PC-9 (cell line): ENCODE data around the gene CD48. TPM values are rescaled to one million over a fixed set of nuclear protein-coding genes. Genes with fewer than 3 reads are reported as not detected.

ENCODE experiments used
- BruUV-seq: library from RNA; stranded (reverse); fragments of 400-500 nt; replicated peaks from 2 replicates; lab custom pipeline; 2021; lab: Mats Ljungman, UMichigan
- CTCF ChIA-PET: fragments of 300-600 bp; sonication (Branson Sonifier 250); formaldehyde crosslinking; loops from one replicate; lab custom pipeline; 2022; ENCODE audit warnings: antibody characterized with exemption; lab: Charles Lee
- POLR2A ChIA-PET: fragments of 300-600 bp; sonication (Branson Sonifier 250); formaldehyde crosslinking; loops from one replicate; lab custom pipeline; 2022; ENCODE audit warnings: antibody characterized with exemption; ENCODE audit not compliant: unreplicated experiment; lab: Charles Lee
- DNase-seq, 2 experiments: peaks; one replicate each; pipeline versions ENCODE4 v3.0.0 to v3.0.0-alpha.2; 2015 to 2022; ENCODE audit warnings: mixed read lengths in 1 of 2
- H2AFZ ChIP-seq: fragments of 200-600 bp; sonication (generic); 2 replicates; pipeline ENCODE4 v1.8.1; 2017; ENCODE audit warnings: antibody characterized with exemption
- H3F3A ChIP-seq: fragments of 200-600 bp; sonication (generic); 2 replicates; pipeline ENCODE4 v1.8.1; 2017; ENCODE audit warnings: antibody characterized with exemption, mild to moderate bottlenecking, low read depth; ENCODE audit not compliant: insufficient read depth
- H3K27ac ChIP-seq: fragments of 200-600 bp; sonication (generic); 2 replicates; pipeline ENCODE4 v1.6.1; 2016; ENCODE audit warnings: mixed run types
- H3K27me3 ChIP-seq: fragments of 200-600 bp; sonication (generic); 2 replicates; pipeline ENCODE4 v1.6.1; 2016; ENCODE audit warnings: low read depth, mixed run types; ENCODE audit not compliant: insufficient read depth
- H3K36me3 ChIP-seq: fragments of 200-600 bp; sonication (generic); 2 replicates; pipeline ENCODE4 v1.6.1; 2016; ENCODE audit warnings: low read depth, mixed run types
- H3K4me1 ChIP-seq: fragments of 200-600 bp; sonication (generic); replicated peaks from 2 replicates; pipeline ENCODE4 v1.6.1; 2016; ENCODE audit warnings: mixed run types; ENCODE audit not compliant: insufficient read depth
- H3K4me2 ChIP-seq: fragments of 200-600 bp; sonication (generic); 2 replicates; pipeline ENCODE4 v1.6.1; 2017; ENCODE audit warnings: mixed run types
- H3K4me3 ChIP-seq: fragments of 200-600 bp; sonication (generic); 2 replicates; pipeline ENCODE4 v1.6.1; 2016; ENCODE audit warnings: mixed run types
- H3K79me2 ChIP-seq: fragments of 200-600 bp; sonication (generic); 2 replicates; pipeline ENCODE4 v1.6.1; 2017; ENCODE audit warnings: low read depth, mixed run types
- H3K9me2 ChIP-seq: fragments of 200-600 bp; sonication (generic); 2 replicates; pipeline ENCODE4 v1.8.1; 2017; ENCODE audit warnings: mild to moderate bottlenecking; ENCODE audit not compliant: insufficient read depth
- H3K9me3 ChIP-seq: fragments of 200-600 bp; sonication (generic); 2 replicates; pipeline ENCODE4 v1.8.1; 2016; ENCODE audit warnings: low read depth; ENCODE audit not compliant: insufficient read depth
- H4K20me1 ChIP-seq: fragments of 200-600 bp; sonication (generic); 2 replicates; pipeline ENCODE4 v1.8.1; 2017; ENCODE audit not compliant: insufficient read depth
- CTCF ChIP-seq: fragments of 200-600 bp; sonication (generic); conservative IDR thresholded peaks from 2 replicates; pipeline ENCODE4 v1.6.1; 2017; ENCODE audit warnings: mixed run types, antibody characterized with exemption, mild to moderate bottlenecking, moderate library complexity
- EZH2 ChIP-seq: fragments of 200-600 bp; sonication (generic); IDR thresholded peaks from 2 replicates; pipeline ENCODE4 v1.8.0; 2017; ENCODE audit warnings: antibody characterized with exemption, low read depth
- intact Hi-C: fragments of 100-400 bp; cut with micrococcal nuclease; formaldehyde crosslinking; loops from one replicate; pipeline ENCODE4 v1.10.0; 2022; ENCODE audit not compliant: unreplicated experiment
- total RNA-seq: library from RNA; stranded (reverse); gene quantifications from 2 replicates; pipeline ENCODE4 v1.2.3, GENCODE V29; 2021

The CD48 gene
- total RNA-seq, 1 experiment from 2014 or later, result not detected

DNA sequence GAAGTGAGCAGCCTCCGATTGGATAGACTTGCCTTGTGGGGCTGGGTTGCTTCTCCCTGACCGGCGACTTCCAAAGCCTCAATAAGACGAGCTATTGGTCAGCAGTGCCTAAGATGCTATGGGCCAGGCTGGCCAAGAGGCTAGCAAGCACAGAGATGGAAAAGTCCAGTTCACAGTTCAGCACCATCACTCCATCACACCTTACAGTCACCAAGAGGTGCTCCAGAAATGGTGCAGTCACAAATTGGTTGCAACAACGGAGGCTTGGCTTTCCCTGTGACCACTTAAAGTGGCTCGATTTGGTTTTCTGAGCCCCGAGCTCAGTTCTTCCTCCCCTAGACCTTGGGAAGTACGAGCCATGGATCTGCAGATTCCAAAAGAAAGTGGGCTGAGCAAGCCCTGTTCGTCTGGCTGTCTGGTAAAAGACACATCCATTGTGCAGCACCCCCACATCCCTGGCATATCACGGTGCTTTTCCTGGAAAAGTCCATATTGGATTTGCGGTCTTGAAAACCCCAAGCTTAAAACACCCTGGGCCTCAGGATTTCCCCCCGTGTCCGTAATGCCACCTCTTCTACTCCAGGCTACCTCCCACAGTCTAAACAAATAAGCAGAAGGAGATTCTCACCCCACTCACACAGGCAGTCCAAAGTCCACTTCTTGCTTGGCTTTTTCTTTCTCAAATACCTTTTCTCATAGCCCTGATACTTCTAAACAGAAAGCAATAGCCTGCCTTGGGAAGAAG, 66.1 kb downstream of the CD48 start:
- no peaks in the 10 kb centered on the region for H3F3A ChIP-seq
- H3K4me3 ChIP-seq, result no peak overlapping the region
- no peaks in the 10 kb centered on the region for H3K79me2 ChIP-seq
- intact Hi-C loops, result no loop called here
- no peak for DNase-seq
- H3K9me2 ChIP-seq, result no peaks in the 10 kb centered on the region; the same call in 1 of the 2 replicates
- no TSS peak for BruUV-seq
- CTCF ChIA-PET, result no interaction called here
- no peaks in the 10 kb centered on the region for H3K36me3 ChIP-seq
- TF ChIP-seq CTCF, result no peak
- no peak for TF ChIP-seq EZH2
- H4K20me1 ChIP-seq, result no peaks in the 10 kb centered on the region
- H3K4me1 ChIP-seq, result no peaks in the 10 kb centered on the region
- POLR2A ChIA-PET, result no interaction called here
- H3K27me3 ChIP-seq, result peaks cover 54% of the 10 kb centered on the region
- H2AFZ ChIP-seq, result no peak overlapping the region
- no peak overlapping the region for H3K27ac ChIP-seq
- H3K4me2 ChIP-seq, result no peak overlapping the region
- H3K9me3 ChIP-seq, result no peaks in the 10 kb centered on the region

DNA sequence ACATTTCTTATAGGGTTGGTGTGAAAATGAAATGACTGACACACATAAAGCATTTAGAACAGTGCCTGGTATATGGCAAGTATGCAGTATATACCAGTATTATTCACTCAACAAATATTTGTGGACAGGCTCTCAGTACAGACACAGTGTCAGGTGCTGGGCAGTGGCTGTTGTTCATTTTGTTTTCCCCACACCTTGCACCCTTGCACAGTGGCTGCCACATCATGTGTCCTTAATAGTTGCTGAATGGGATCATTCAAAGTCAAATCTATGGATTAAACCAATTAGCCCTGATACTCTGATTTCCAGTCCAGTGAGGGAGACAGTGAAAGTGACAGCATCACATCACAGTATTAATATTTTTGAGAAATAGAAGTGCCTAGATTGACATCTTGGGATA, 67.2 kb downstream of the CD48 start:
- Histone ChIP-seq H2AFZ (no peak overlapping the region), H3K9me3 (no peaks in the 10 kb centered on the region), H3K79me2 (no peaks in the 10 kb centered on the region), H3K27ac (no peak overlapping the region), H3K4me3 (no peak overlapping the region), H3K4me2 (no peak overlapping the region), H3K9me2 (no peaks in the 10 kb centered on the region; the same call in 1 of the 2 replicates), H3K4me1 (no peaks in the 10 kb centered on the region), H4K20me1 (no peaks in the 10 kb centered on the region), H3F3A (no peaks in the 10 kb centered on the region), H3K36me3 (no peaks in the 10 kb centered on the region), H3K27me3 (peaks cover 56% of the 10 kb centered on the region)
- POLR2A ChIA-PET, result no interaction called here
- no TSS peak for BruUV-seq
- CTCF ChIA-PET, result no interaction called here
- DNase-seq, result no peak
- TF ChIP-seq CTCF, result no peak
- no peak for TF ChIP-seq EZH2
- intact Hi-C loops, result no loop called here

GRCh38 chr1:160643138-160643537, 68.5 kb downstream of the CD48 start:
- Histone ChIP-seq H2AFZ (no peak overlapping the region), H3K4me3 (no peak overlapping the region), H3K79me2 (no peaks in the 10 kb centered on the region), H3F3A (no peaks in the 10 kb centered on the region), H3K4me1 (no peaks in the 10 kb centered on the region), H3K4me2 (no peak overlapping the region), H3K9me2 (no peaks in the 10 kb centered on the region; the same call in 1 of the 2 replicates), H3K9me3 (no peaks in the 10 kb centered on the region), H3K27ac (no peak overlapping the region), H4K20me1 (no peaks in the 10 kb centered on the region), H3K36me3 (no peaks in the 10 kb centered on the region), H3K27me3 (peaks cover 67% of the 10 kb centered on the region)
- no peak for TF ChIP-seq EZH2
- no peak for TF ChIP-seq CTCF
- ChIA-PET POLR2A (no interaction called here), CTCF (no interaction called here)
- intact Hi-C loops, result no loop called here
- no TSS peak for BruUV-seq
- DNase-seq, result no peak
